Stimulated activated CD4-positive, alpha-beta T cell treated with anti-CD3 and anti-CD28 coated beads, Interleukin-4, amount 100 ng/mL, for 4 hours (primary cell): ENCODE results near the gene TUBB6.

Source experiments
- DNase-seq, 2 experiments: peaks; one replicate each; pipeline ENCODE4 v3.0.0-alpha.2; 2020

TUBB6 gene

DNA sequence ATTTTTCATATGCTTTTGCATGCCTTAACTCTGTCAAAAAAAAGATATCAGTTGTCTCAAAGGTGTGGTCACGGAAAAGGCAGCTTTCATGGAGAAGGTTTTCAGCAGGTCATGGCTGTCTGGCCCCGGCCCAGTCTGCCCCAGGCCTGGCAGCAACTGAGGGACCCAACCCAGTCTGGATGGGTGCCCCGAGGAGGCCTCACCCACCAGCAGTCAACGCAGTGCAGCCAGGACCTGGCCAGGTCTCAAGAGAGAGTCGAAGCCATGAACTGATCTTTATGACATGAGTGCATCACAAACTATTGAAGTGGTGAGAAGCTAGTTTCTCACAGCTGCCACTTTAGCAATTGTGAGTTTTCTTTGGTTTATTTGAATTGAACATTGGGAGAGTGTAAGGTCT lies 7.9 kb downstream of the TUBB6 start:
- no peak for DNase-seq

DNA sequence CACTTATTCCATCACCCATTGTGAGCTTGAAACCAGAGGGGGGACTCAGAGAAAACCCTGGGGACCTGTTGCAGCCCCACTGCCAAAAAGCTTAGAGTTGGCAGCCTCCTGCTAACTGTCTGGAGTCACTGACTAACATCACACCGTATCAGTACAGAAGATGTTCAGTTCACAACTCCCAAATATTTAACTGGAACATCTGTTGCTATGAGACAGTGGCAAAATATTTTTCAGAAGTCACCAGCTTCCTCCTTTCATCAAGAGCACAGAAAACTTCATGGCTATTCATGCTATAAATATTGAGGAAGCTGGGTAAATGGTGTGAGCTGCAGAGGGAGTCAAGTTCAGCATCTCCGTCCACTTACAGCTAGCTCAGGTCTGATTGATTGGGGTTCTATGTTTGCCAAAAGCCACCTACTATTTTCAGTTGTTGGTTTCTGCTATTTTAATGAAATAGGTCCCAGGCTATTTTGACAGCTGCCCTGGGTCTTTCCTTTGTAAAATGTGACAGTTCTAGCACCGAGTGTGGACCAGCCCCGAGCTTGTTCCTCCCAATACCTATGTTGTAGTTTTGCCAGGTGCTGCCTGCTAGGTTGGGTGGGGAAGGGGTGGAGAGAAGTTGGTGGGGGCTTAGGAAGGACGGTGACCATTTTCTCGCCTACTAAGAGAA lies 9.8 kb downstream of the TUBB6 start:
- DNase-seq, result no peak

DNA sequence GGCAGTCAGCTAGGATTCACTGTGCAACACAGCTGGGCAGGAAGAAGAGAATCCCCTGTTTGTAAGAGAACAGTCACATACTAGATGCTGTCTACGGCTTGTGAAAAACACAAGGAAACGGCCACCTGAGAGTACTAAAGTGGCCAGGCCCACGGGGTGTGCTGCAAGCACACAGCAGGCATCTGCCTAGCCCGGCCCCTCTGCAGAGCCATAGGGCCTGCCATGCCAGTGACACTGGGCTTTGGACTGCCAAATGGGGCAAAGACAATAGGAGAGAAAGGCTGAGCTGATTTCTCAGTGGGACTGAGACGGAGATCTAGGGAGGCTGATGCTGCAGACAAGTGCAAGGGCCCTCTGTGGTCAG lies 10.3 kb downstream of the TUBB6 start:
- DNase-seq, result no peak

DNA sequence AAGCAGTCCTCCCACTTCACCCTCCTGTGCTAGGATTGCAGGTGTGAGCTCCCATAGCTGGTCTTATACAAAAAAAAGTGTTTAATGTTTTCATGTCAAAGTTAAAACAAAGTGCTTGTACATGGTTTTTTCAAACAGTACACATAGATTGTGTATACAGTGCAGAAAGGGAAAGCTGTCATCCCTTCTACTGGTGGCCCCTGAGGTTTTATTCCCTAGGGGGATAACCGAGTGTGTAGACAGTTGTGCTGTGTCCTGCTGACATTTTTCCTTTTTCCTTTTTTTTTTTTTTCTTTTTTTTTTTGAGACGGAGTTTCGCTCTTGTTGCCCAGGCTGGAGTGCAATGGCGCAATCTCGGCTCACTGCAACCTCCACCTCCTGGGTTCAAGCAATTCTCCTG lies 10.8 kb downstream of the TUBB6 start:
- DNase-seq, result no peak

DNA sequence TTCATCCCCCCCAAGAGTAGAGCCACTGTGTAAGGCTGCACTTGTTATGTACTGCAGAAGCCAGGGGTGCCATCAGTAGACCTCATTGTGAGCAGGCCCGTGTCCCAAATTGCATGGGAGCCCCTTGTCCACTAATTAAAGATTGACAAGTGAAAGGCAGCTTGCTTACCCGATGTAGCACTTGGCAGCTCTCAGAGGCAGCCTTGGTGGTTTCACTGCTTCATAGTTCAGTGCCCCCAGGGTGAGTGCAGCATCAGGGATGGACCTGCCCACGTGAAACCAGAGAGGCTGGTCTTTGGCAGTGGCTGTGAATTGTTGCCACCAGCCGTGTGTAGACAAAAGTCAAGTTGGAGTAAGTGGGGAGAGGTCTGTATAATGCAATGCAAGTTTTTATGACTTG lies 13.3 kb downstream of the TUBB6 start:
- DNase-seq, result no peak

DNA sequence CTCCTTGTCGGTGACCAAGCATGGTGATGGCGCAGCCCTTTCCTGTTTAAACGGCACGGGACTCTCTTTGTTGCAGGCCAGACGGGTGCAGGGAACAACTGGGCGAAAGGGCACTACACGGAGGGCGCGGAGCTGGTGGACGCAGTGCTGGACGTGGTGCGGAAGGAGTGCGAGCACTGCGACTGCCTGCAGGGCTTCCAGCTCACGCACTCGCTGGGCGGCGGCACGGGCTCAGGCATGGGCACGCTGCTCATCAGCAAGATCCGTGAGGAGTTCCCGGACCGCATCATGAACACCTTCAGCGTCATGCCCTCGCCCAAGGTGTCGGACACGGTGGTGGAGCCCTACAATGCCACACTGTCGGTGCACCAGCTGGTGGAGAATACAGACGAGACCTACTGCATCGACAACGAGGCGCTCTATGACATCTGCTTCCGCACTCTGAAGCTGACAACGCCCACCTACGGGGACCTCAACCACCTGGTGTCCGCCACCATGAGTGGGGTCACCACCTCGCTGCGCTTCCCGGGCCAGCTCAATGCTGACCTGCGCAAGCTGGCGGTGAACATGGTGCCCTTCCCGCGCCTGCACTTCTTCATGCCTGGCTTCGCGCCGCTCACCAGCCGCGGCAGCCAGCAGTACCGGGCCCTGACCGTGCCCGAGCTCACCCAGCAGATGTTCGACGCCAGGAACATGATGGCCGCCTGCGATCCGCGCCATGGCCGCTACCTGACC lies 17.1 kb downstream of the TUBB6 start:
- no peak for DNase-seq

DNA sequence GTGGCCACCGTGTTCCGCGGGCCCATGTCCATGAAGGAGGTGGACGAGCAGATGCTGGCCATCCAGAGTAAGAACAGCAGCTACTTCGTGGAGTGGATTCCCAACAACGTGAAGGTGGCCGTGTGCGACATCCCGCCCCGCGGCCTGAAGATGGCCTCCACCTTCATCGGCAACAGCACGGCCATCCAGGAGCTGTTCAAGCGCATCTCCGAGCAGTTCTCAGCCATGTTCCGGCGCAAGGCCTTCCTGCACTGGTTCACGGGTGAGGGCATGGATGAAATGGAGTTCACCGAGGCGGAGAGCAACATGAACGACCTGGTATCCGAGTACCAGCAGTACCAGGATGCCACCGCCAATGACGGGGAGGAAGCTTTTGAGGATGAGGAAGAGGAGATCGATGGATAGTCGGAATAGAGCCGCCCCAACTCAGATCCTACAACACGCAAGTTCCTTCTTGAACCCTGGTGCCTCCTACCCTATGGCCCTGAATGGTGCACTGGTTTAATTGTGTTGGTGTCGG lies 17.7 kb downstream of the TUBB6 start:
- no peak for DNase-seq

DNA sequence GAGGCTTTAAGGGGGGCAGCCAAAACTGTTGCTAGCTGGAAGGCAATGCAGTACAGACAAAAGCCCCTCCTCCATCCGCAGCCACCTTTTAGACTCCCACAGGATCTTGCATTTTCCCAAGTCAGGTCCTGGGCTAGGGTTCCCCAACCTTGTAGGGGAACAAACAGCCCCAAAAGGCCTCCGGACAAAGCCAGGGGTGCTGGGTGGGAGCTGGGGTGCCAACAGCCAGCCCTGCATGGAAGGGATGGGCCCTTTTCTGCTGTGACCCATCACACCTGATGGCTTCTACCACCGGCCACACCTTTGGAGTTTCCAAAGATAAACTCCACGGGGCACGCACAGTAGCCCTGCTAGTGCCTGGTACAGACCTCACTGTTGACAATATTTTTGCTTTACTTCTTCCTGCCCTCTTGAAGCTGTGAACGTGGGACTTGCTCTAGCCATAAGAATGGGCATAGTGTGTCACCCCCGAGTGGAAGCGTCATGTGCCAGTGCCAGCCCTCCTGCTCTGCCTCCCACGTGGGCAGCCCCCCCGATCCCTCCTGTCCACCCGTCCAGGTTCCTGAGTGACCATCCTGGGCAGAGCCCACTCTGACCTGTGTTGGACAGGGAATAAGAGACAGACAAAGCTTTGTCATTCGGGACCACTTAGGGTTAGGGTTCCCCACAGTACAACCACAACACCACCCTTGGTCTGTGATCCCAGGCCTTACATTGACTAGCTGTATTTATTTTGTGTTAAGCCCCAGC lies 18.8 kb downstream of the TUBB6 start:
- no peak for DNase-seq

DNA sequence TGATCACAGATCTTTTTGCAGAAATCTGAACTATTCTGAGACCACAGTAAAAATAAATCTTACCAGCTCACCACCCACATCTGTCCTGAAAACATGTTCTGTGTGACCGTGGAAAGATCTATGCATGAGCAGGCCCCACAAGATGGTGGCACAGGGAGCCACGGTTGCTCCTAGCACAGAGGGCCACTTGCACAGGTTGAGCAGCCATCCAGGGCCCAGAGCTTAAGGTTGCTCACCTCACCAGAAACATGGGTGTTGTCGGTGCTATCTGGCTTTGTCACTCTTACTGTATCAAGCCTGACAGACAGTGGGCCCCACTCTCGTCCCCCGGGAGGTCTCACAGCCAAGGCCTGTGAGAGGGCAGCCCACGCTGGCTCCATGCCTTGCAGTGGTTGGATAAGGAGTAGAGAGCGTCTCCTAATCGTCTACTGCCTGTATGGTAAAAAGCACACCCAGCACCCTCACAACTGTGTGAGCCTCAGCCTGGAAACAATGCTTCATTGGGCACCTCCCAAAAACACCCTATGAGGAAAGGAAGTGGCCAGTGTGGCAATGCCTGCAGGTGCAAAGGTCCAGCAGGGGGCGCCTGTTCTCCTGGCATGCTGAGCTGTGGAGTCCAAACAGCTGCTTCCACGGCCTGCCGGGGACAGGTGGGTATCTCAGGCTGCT lies 19.6 kb downstream of the TUBB6 start:
- DNase-seq, result peak; percentile 54 to 70

DNA sequence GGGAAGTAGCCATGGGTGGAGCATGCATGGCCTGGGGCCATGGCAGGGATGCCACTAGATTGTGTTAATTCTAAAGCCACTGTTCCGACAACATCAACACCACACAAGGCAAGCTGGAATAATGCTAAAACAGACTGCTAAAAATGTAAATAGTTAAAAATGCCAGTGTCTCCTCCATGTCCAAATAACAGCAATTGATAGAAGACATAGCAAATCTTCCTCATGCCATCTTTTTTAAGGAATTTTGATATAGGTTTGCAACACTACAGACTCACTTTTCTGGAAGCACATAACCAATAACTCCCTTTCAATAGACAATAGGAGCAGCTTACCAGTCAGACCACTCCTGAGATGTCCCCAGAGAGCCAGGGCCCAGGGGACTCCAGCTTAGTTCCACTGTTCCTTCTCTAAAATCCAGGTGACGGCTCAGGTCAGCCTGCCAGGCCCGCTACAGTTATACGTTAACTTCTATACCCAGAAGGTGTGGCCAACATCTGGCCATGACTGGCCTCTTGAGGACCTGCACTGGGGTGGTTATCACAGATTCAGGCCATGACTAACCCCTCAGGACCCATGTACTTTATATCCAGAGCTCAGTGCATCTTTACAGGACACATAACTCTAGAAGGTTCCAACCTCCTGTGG lies 20.3 kb downstream of the TUBB6 start:
- DNase-seq, result no peak

DNA sequence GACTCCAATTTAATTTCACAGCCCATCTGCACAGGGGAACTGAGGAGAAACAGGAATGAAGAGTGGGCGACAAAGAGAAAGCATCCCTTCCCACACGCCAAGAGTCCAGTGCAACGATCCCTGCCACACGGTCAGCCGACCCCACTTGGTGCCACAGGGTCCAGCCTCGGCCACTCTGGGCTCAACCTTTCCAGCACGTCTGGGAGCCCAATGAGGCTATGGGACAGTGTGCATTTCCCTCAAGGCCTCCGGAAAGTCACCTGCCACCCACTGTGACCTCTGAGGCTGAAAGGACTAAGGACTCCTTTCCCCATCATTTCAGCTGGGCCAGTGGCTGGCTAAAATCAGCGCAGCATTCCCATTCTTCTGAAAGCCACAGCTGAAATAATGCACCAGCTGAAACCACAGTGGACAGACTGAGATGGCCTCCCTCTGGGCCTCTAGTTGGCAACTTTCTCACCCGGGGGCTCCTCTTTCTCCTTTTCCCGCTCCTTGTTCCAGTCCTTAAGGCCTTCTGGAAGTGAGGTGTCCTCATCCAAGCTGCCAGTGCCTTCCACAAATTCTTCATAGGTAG lies 21.2 kb downstream of the TUBB6 start:
- DNase-seq, result no peak

DNA sequence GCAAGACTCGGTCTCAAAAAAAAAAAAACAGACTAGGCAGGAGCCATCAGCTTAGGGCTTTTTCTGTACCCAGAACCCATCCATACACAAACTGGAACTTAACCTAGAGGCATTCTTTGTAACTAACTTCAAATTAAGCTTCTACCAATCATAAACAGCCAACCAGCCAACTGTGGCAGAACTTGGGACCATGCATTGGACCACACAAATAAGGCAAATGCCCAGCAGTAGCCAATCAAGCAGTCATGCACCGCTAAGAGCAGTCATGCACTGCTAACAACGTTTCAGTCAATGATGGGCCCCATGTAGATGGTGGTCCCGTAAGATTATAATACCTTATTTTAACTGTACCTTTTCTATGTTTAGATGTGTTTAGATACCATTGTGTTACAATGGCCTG lies 22.7 kb downstream of the TUBB6 start:
- no peak for DNase-seq

DNA sequence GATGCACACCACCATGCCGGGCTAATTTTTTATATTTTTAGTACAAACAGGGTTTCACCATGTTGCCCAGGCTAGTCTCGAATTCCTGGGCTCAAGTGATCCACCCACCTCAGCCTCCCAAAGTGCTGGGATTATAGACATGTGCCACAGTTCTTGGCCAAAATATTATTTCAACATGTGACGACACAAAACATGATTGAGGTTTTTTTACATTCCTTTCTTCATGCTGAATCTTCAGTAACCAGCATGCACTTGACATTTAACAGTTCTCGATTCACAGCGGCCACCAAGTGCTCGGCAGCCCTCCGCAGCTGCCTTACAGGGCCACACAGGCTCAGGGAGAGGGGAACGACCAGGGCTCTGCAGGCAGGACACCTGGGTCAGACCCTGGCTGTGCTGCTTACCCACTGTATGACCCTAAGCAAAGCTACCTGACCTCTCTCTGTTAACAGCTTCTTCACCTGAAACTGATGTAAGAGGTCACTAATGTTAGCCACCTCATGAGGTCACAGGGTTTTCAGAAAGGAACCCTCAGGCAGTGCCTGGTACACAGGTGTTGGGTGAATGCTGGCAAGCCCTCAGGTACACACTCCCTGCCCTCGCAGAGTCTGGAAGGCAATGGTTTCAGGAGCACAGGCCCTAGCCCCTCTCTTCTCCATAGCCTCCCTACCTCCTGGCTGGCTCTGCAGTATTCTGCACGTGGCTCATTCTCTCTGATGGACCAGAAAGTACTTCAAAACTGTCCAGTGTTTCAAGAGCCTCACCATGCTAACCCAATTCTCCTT lies 25.7 kb downstream of the TUBB6 start:
- DNase-seq, result no peak

DNA sequence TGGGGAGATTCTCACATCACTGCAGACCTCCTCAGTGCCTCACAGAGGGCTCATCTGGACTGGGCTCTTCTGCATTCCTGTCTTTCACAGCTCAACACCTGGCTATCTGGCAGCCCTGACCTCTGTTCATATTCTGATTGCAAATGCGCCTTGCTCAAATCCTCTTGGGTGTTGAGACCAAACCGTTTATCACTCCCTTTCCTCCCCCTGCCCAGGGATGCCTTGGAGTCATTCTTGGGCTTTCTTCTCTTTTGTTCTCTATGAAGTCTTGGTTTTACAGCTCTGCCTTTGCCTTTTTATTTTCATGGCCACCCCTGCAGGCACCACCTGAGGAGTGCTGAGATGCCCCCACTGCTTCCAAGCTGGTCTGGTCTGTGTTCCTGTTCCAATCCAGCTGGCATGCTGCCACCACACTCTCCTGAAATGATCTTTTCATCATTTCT lies 26.3 kb downstream of the TUBB6 start:
- DNase-seq, result no peak

DNA sequence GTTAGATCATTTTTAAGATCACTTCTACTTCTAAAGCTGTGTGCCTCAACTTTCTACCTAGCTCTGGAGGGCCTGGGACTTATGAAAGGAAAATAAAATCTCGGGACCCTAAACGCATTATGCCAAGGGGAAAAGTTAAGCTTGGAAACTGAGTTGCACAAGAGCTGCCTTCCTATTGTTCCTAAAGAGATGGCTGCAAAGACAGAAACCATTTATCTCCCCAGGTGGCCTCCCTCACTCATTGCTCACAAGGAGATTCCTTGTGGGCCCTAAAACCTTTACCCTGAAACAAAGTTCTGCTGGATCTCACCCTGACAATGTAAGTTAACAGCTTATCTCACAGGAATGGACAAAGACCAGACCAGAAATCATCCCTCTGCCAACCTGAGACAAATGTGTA lies 26.8 kb downstream of the TUBB6 start:
- no peak for DNase-seq

DNA sequence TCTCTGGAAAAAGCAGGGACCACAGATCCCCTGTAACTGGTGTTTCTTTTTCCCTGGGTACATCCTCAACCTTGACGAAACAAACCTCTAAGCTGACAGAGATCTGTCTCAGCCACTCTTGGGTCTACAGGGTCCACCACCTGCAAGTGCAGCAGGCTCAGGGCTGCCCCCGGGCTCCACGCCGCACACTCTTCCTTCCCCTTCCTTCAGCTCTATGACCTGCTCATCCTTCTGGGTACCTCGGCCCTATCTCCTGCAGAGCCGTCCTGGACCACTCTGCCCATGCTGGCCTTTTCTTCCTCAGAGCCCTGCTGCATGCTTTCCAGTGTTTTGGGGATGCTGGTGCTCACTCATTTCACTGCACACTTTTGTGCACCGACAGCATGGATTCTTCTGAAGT lies 27.5 kb downstream of the TUBB6 start:
- no peak for DNase-seq

DNA sequence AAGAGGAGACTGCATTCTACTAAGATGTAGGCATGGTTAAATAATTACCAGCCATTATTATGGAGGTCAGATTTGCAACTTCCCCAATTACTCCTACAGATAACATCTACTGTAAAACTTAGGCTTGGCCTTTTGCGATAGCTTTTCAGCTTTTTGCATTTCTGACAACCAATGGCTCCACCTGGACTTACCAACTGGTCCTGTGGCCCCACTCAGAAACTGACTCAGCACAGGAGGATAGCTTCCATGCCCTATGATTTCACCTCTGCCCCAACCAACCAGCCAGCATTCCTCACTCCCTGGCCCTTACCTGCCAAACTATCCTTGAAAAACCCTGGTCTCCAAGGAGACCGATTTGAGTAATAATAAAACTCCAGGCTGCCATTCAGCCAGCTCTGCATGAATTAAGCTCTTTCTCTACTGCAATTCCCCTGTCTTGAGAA lies 28.2 kb downstream of the TUBB6 start:
- DNase-seq, result no peak

DNA sequence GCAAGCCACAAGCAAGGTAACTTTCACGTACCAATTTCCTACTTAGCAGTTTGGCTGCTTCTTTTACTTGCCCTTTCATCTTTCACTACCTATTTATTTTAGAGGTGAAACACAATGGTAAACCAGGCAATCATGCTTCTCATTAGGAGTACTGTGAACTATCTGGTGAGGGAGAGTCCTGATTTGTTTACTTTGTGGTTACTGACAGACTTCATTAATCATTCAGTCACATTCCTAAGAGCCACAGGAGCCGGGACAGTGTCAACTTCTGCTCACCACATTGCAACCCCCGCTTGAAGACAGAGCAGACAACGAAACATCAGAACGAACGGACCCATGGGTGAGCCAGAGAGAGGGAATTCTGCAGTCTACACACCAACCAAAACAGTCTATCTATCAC lies 28.8 kb downstream of the TUBB6 start:
- DNase-seq, result no peak

DNA sequence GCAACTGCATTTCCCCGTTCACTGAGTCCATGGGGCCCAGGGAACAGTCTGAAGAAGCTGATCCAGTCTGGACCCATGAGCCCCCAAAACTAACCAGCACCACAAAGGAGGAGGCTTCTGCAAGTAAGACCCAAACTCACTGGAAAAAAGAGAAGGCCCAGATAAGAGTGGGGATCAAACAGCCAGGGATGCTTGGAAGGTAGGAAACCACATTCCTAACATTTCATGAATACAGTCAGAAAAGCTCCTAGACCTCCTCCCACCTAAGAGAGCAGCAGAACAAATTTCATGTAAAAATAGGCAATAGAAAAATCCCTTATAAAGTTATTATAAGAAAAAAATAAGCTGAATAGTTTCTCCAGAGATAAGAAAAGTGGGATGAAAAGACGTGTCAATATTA lies 30.3 kb downstream of the TUBB6 start:
- no peak for DNase-seq

DNA sequence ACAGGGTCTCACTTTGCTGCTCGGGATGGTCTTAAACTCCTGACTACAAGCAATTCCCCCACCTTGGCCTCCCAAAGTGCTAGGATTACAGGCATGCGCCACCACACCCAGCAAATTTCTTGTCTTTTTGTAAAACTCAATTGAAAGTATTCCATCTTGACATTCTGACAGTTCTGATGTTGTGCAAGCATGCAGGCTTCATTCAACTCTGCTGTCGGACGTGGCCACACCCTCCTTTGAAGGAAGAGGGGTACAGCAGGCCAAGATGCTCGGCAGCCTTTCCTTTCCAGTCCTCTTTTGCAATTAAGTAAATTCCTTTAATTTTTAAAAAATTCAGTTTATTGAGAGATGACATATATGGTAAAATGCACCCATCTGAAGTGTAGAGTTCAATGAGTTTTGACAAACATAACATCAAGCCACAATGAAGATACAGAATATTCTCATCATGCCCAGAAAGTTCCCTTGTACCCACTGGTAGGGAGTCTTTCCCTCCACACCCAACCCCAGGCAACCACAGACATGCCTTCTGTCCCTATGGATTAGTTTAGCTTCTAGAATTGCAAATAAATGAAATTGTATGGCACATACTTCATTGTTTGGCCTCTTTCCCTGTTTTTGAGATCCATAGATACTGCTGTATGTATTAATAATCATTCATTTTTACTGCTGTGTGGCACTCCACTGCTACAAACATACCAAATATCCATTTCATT lies 33.1 kb downstream of the TUBB6 start:
- DNase-seq, result no peak

DNA sequence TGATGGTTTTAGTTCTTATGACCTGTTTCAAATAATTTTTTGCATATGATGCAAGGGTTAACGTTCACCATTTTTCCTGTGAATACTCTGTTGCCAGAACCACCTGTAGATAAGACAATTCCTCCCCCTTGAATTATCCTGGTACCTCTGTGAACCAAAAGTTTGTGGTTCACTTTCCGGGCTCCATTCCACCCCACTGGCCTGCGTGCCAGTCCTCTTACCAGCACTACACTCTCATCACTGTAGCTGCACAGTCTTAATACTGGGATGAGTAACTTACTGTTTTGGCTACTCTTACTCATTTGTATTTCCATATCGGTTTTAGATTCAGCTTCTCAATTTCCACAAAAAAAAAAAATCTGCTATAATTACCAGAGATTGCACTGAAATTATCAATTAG lies 34.6 kb downstream of the TUBB6 start:
- no peak for DNase-seq
